Measurements from ENCODE around the gene ADCY3. TPM values are rescaled to one million over a fixed set of nuclear protein-coding genes. Genes with fewer than 3 reads are reported as not detected.

Gene ADCY3
- total and polyA plus RNA-seq, 3 experiments from 2014 or later = 8.8 to 95.4 (median 90.9) TPM

- no peak overlapping the region for H3K27ac ChIP-seq (ENCODE audit: low read depth, low read length)
- no peak for DNase-seq
- Mint-ChIP-seq H3K4me1 (peaks cover 0 to 2% (median 0%) of the 10 kb centered on the region in 3 donors), H3K27me3 (no peaks in the 10 kb centered on the region), H3K9me3 (peaks cover 19 to 34% (median 23%) of the 10 kb centered on the region in 5 donors), H3K27ac (peak overlapping the region in 1 of 8 donors; percentile 76), H3K36me3 (peaks cover 20 to 49% (median 32%) of the 10 kb centered on the region in 3 donors), H3K4me3 (no peak overlapping the region)
- no peaks in the 10 kb centered on the region for H3K27me3 ChIP-seq (ENCODE audit: insufficient read depth, low read length, poor library complexity, severe bottlenecking)
- H3K4me1 ChIP-seq (ENCODE audit: insufficient read depth, low read length) = no peaks in the 10 kb centered on the region
- POLR2A ChIA-PET = no interaction called here
- H3K9me3 ChIP-seq (ENCODE audit: low read length) = peaks cover 8% of the 10 kb centered on the region
- H3K36me3 ChIP-seq (ENCODE audit: insufficient read depth, low read length) = no peaks in the 10 kb centered on the region
- H3K4me3 ChIP-seq (ENCODE audit: low read length) = no peak overlapping the region
- CTCF ChIA-PET = no interaction called here
Observed at GRCh38 chr2:24898122-24899109, 21.6 kb downstream of the ADCY3 start.

DNA sequence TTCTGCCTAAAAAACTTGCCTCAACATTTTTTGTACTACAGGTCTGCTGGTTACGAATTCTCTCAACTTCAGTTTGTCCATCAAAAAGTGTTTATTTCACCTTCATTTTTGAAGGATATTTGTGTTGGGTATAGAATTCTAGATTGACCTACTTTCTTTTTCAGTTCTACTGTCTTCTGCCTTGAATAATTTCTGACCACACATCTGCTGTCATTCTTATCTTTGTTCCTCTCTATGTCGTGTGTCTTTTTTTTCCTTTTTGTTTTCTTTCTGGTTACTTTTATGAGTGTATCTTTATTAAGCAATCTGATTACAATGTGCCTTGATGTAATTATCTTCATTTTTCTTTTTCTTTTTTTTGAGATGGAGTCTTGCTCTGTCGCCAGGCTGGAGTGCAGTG, 25.3 kb downstream of the ADCY3 start:
- H3K9me3 ChIP-seq (ENCODE audit: low read length) = peaks cover 8% of the 10 kb centered on the region
- H3K4me1 Mint-ChIP-seq = no peaks in the 10 kb centered on the region
- no peak for DNase-seq
- H3K4me1 ChIP-seq (ENCODE audit: insufficient read depth, low read length) = no peaks in the 10 kb centered on the region
- H3K4me3 Mint-ChIP-seq = no peak overlapping the region
- H3K27me3 ChIP-seq (ENCODE audit: insufficient read depth, low read length, poor library complexity, severe bottlenecking) = no peaks in the 10 kb centered on the region
- no peaks in the 10 kb centered on the region for H3K36me3 ChIP-seq (ENCODE audit: insufficient read depth, low read length)
- H3K36me3 Mint-ChIP-seq = peaks cover 12 to 44% (median 19%) of the 10 kb centered on the region in 3 donors
- no peaks in the 10 kb centered on the region for H3K27me3 Mint-ChIP-seq
- ChIA-PET POLR2A (no interaction called here), CTCF (no interaction called here)
- H3K9me3 Mint-ChIP-seq = peaks cover 19 to 34% (median 27%) of the 10 kb centered on the region in 5 donors
- no peak overlapping the region for H3K27ac ChIP-seq (ENCODE audit: low read depth, low read length)
- H3K27ac Mint-ChIP-seq = no peak overlapping the region
- no peak overlapping the region for H3K4me3 ChIP-seq (ENCODE audit: low read length)

- H3K4me3 ChIP-seq (ENCODE audit: low read length) = no peak overlapping the region
- ChIA-PET POLR2A (no interaction called here), CTCF (no interaction called here)
- Mint-ChIP-seq H3K27ac (no peak overlapping the region), H3K4me1 (no peaks in the 10 kb centered on the region), H3K4me3 (no peak overlapping the region), H3K27me3 (no peaks in the 10 kb centered on the region), H3K9me3 (peaks cover 19 to 34% (median 27%) of the 10 kb centered on the region in 5 donors), H3K36me3 (peaks cover 11 to 44% (median 16%) of the 10 kb centered on the region in 3 donors)
- H3K27me3 ChIP-seq (ENCODE audit: insufficient read depth, low read length, poor library complexity, severe bottlenecking) = no peaks in the 10 kb centered on the region
- no peaks in the 10 kb centered on the region for H3K36me3 ChIP-seq (ENCODE audit: insufficient read depth, low read length)
- no peak overlapping the region for H3K27ac ChIP-seq (ENCODE audit: low read depth, low read length)
- H3K4me1 ChIP-seq (ENCODE audit: insufficient read depth, low read length) = no peaks in the 10 kb centered on the region
- DNase-seq = no peak
- H3K9me3 ChIP-seq (ENCODE audit: low read length) = peaks cover 8% of the 10 kb centered on the region
Observed at GRCh38 chr2:24893934-24894333, 26.1 kb downstream of the ADCY3 start.

GRCh38 chr2:24892928-24893327, 27.1 kb downstream of the ADCY3 start:
- Histone ChIP-seq H3K36me3 (ENCODE audit: insufficient read depth, low read length) (no peaks in the 10 kb centered on the region), H3K27me3 (ENCODE audit: insufficient read depth, low read length, poor library complexity, severe bottlenecking) (no peaks in the 10 kb centered on the region), H3K4me3 (ENCODE audit: low read length) (no peak overlapping the region), H3K9me3 (ENCODE audit: low read length) (peaks cover 8% of the 10 kb centered on the region), H3K27ac (ENCODE audit: low read depth, low read length) (no peak overlapping the region), H3K4me1 (ENCODE audit: insufficient read depth, low read length) (no peaks in the 10 kb centered on the region)
- peaks cover 11 to 44% (median 15%) of the 10 kb centered on the region in 3 donors for H3K36me3 Mint-ChIP-seq
- peaks cover 19 to 34% (median 26%) of the 10 kb centered on the region in 5 donors for H3K9me3 Mint-ChIP-seq
- H3K4me1 Mint-ChIP-seq = peaks cover 0 to 3% (median 0%) of the 10 kb centered on the region in 3 donors
- peak overlapping the region in 1 of 7 donors; percentile 13 for H3K4me3 Mint-ChIP-seq
- no peaks in the 10 kb centered on the region for H3K27me3 Mint-ChIP-seq
- ChIA-PET CTCF (no interaction called here), POLR2A (no interaction called here)
- H3K27ac Mint-ChIP-seq = no peak overlapping the region
- DNase-seq = no peak

DNA sequence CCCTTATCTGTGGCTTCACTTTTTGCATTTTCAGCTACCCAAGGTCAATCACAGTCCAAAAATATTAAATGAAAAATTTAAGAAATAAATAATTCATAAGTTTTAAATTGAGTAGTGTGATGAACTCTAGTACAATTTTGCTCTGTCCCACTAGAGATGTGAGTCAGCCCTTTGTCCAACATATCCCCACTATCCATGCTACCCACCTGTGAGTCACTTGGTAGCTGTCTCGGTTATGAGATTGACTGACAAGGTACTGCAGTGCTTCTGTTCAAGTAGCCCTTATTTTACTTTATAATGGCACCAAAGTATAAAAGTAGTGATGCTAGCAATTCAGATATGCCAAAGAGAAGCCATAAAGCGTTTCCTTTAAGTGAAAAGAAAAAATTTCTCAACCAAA, 28.8 kb downstream of the ADCY3 start:
- CTCF ChIA-PET = no interaction called here

DNA sequence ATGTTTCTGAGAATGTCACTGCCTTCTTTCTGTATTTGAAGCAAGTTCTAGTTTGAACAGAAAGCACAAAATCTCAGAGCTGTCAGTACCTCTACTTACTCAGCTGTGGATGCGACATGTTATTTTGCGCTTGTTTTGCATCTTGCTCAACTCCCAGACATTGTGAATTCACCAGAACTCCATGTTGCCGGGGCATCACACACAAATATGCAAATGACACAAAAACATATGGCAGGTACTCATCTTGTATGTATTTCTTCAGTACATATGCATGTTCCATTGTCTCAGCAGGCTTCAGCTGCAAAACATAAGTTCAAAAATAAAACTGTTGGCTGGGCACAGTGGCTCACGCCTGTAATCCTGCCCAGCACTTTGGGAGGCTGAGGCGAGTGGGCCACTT, 30.8 kb downstream of the ADCY3 start:
- DNase-seq = no peak
- H3K36me3 Mint-ChIP-seq = peaks cover 0 to 9% (median 3%) of the 10 kb centered on the region in 3 donors
- Histone ChIP-seq H3K4me1 (ENCODE audit: insufficient read depth, low read length) (no peaks in the 10 kb centered on the region), H3K36me3 (ENCODE audit: insufficient read depth, low read length) (no peaks in the 10 kb centered on the region), H3K27me3 (ENCODE audit: insufficient read depth, low read length, poor library complexity, severe bottlenecking) (no peaks in the 10 kb centered on the region), H3K27ac (ENCODE audit: low read depth, low read length) (no peak overlapping the region), H3K4me3 (ENCODE audit: low read length) (no peak overlapping the region), H3K9me3 (ENCODE audit: low read length) (no peaks in the 10 kb centered on the region)
- H3K27me3 Mint-ChIP-seq = no peaks in the 10 kb centered on the region
- H3K4me3 Mint-ChIP-seq = no peak overlapping the region
- ChIA-PET CTCF (no interaction called here), POLR2A (no interaction called here)
- peaks cover 0 to 8% (median 3%) of the 10 kb centered on the region in 5 donors for H3K9me3 Mint-ChIP-seq
- peaks cover 0 to 11% (median 0%) of the 10 kb centered on the region in 3 donors for H3K4me1 Mint-ChIP-seq
- no peak overlapping the region for H3K27ac Mint-ChIP-seq

More for the DNA sequence above, 28.8 kb downstream of the ADCY3 start:
- no peaks in the 10 kb centered on the region for H3K27me3 Mint-ChIP-seq
- H3K9me3 ChIP-seq (ENCODE audit: low read length) = peaks cover 8% of the 10 kb centered on the region
- no peak overlapping the region for H3K27ac Mint-ChIP-seq
- H3K4me1 ChIP-seq (ENCODE audit: insufficient read depth, low read length) = no peaks in the 10 kb centered on the region
- POLR2A ChIA-PET = no interaction called here
- no peak overlapping the region for H3K27ac ChIP-seq (ENCODE audit: low read depth, low read length)
- peaks cover 16 to 25% (median 20%) of the 10 kb centered on the region in 5 donors for H3K9me3 Mint-ChIP-seq
- no peak overlapping the region for H3K4me3 ChIP-seq (ENCODE audit: low read length)
- peaks cover 3 to 26% (median 5%) of the 10 kb centered on the region in 3 donors for H3K36me3 Mint-ChIP-seq
- H3K36me3 ChIP-seq (ENCODE audit: insufficient read depth, low read length) = no peaks in the 10 kb centered on the region
- H3K4me1 Mint-ChIP-seq = peaks cover 0 to 3% (median 0%) of the 10 kb centered on the region in 3 donors
- H3K27me3 ChIP-seq (ENCODE audit: insufficient read depth, low read length, poor library complexity, severe bottlenecking) = no peaks in the 10 kb centered on the region
- no peak for DNase-seq
- no peak overlapping the region for H3K4me3 Mint-ChIP-seq

DNA sequence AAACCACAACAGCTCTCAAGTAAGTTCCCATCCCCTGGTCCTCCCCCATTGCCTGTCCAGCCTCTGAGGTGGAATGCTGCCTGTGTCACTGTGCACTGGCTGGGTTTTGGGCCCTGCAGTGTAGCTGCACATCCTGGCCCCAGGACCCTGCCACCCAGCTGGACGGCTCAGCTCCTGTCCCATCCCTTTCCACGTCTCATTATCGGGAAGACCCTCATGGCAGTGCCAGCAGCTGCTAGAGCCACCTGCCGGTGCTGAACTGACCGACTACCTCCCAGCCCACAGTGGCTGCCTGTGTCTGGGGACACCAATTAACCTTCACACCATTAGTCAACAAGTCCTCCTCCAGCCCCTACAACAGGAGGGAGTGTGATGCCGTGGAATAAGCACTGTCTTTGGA, 31.9 kb downstream of the ADCY3 start:
- H3K4me1 ChIP-seq (ENCODE audit: insufficient read depth, low read length) = no peaks in the 10 kb centered on the region
- H3K36me3 Mint-ChIP-seq = peaks cover 0 to 5% (median 3%) of the 10 kb centered on the region in 3 donors
- H3K27ac ChIP-seq (ENCODE audit: low read depth, low read length) = no peak overlapping the region
- H3K4me3 Mint-ChIP-seq = no peak overlapping the region
- H3K27me3 ChIP-seq (ENCODE audit: insufficient read depth, low read length, poor library complexity, severe bottlenecking) = no peaks in the 10 kb centered on the region
- H3K36me3 ChIP-seq (ENCODE audit: insufficient read depth, low read length) = no peaks in the 10 kb centered on the region
- no peaks in the 10 kb centered on the region for H3K9me3 ChIP-seq (ENCODE audit: low read length)
- peaks cover 0 to 4% (median 0%) of the 10 kb centered on the region in 5 donors for H3K9me3 Mint-ChIP-seq
- ChIA-PET POLR2A (no interaction called here), CTCF (no interaction called here)
- no peak for DNase-seq
- peak overlapping the region in 2 of 8 donors; percentile 13 to 40 for H3K27ac Mint-ChIP-seq
- no peak overlapping the region for H3K4me3 ChIP-seq (ENCODE audit: low read length)
- no peaks in the 10 kb centered on the region for H3K27me3 Mint-ChIP-seq
- peaks cover 0 to 18% (median 4%) of the 10 kb centered on the region in 3 donors for H3K4me1 Mint-ChIP-seq

DNA sequence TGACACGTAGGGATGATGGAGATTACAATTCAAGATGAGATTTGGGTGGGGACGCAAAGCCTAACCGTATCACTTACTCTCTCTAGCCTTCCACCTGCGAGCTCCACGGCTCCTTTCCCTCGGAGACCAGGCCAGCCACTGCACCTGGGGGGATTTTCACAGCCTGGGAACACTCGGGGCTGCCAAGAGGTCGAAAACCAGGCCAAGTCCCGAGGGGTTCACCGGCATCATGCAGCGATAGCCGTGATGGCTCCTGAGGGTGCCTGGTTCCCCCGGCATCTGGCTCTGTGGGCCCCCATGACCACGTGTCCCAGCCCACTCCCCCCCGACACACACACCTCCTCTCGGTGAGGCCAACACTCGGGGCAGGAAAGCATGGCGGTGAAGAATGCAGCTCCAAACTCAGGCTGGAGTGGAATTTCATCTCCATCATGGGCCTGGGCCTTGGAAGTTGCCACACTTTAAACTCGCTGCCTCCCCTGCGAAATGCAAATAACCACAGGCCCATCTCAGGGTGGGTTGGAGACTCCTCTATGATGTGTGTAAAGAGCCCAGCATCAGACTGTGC, 32.6 kb downstream of the ADCY3 start:
- peak overlapping the region in 2 of 8 donors; percentile 50 to 68 for H3K27ac Mint-ChIP-seq
- peaks cover 0 to 21% (median 4%) of the 10 kb centered on the region in 3 donors for H3K4me1 Mint-ChIP-seq
- H3K4me1 ChIP-seq (ENCODE audit: insufficient read depth, low read length) = no peaks in the 10 kb centered on the region
- no peak overlapping the region for H3K4me3 Mint-ChIP-seq
- H3K36me3 ChIP-seq (ENCODE audit: insufficient read depth, low read length) = no peaks in the 10 kb centered on the region
- H3K27me3 Mint-ChIP-seq = no peaks in the 10 kb centered on the region
- H3K9me3 Mint-ChIP-seq = peaks cover 0 to 4% (median 0%) of the 10 kb centered on the region in 5 donors
- H3K4me3 ChIP-seq (ENCODE audit: low read length) = no peak overlapping the region
- peaks cover 0 to 5% (median 3%) of the 10 kb centered on the region in 3 donors for H3K36me3 Mint-ChIP-seq
- CTCF ChIA-PET = no interaction called here
- H3K27ac ChIP-seq (ENCODE audit: low read depth, low read length) = no peak overlapping the region
- POLR2A ChIA-PET = no interaction called here
- no peaks in the 10 kb centered on the region for H3K9me3 ChIP-seq (ENCODE audit: low read length)
- no peak for DNase-seq
- H3K27me3 ChIP-seq (ENCODE audit: insufficient read depth, low read length, poor library complexity, severe bottlenecking) = no peaks in the 10 kb centered on the region

Data from CD8-positive, alpha-beta memory T cell (primary cell).